T-cell (primary cell): ENCODE measurements around the gene CNTN5. TPM values are rescaled to one million over a fixed set of nuclear protein-coding genes. Genes with fewer than 3 reads are reported as not detected.

Experiments
- ATAC-seq, 4 experiments: fragments of 200-7000 bp in 3 of 4; fragments of 150-1000 bp in 1 of 4; cut with Tn5 transposase; replicated peaks in 1 of 4; 1 replicate in 3 of 4; 2 replicates in 1 of 4; pipeline ENCODE4 v1.10.0; 2021; ENCODE audit warnings: moderate library complexity in 3 of 4, mild to moderate bottlenecking in 2 of 4, moderate number of reproducible peaks in 1 of 4
- CTCF ChIA-PET, 2 donors: fragments of 300-600 bp; sonication (Branson Sonifier 250); formaldehyde crosslinking; loops; one replicate each; lab custom pipeline; 2022; ENCODE audit warnings: antibody characterized with exemption in 2 of 2; lab: Charles Lee
- POLR2A ChIA-PET, 2 donors: fragments of 300-600 bp; sonication (Branson Sonifier 250); formaldehyde crosslinking; loops; one replicate each; lab custom pipeline; 2022; ENCODE audit warnings: antibody characterized with exemption in 2 of 2; lab: Charles Lee
- DNase-seq, 35 experiments: peaks; one replicate each; pipeline versions ENCODE4 v3.0.0 to v3.0.0-alpha.2; 2013 to 2023
- H3K27ac ChIP-seq: one replicate; pipeline ENCODE4 v1.5.1; 2013; ENCODE audit warnings: low read length
- H3K27me3 ChIP-seq, 2 experiments: replicated peaks in 1 of 2; 1 replicate in 1 of 2; 2 replicates in 1 of 2; pipeline versions ENCODE4 v1.6.1 to v1.7.0; 2013; ENCODE audit warnings: low read length in 1 of 2, mixed read lengths in 1 of 2; ENCODE audit not compliant: control insufficient read depth in 2 of 2, insufficient read depth in 2 of 2; ENCODE audit errors: extremely low read depth in 1 of 2
- H3K36me3 ChIP-seq, 2 donors: 1 replicate in 1 of 2; 2 replicates in 1 of 2; pipeline versions ENCODE4 v1.6.1 to v1.7.0; 2013; ENCODE audit warnings: low read length in 1 of 2; ENCODE audit not compliant: control insufficient read depth in 2 of 2, insufficient read depth in 1 of 2; ENCODE audit errors: extremely low read depth in 1 of 2
- H3K4me1 ChIP-seq, 2 experiments: 1 replicate in 1 of 2; 2 replicates in 1 of 2; pipeline versions ENCODE4 v1.6.1 to v1.7.0; 2013; ENCODE audit warnings: low read length in 2 of 2, mixed read lengths in 1 of 2; ENCODE audit not compliant: insufficient read depth in 2 of 2, control insufficient read depth in 1 of 2; ENCODE audit errors: extremely low read depth in 1 of 2
- H3K4me3 ChIP-seq, 2 donors: 1 replicate in 1 of 2; 2 replicates in 1 of 2; pipeline versions ENCODE4 v1.5.1 to v1.7.0; 2013; ENCODE audit warnings: mild to moderate bottlenecking in 2 of 2, low read length in 1 of 2, moderate library complexity in 1 of 2; ENCODE audit not compliant: control insufficient read depth in 1 of 2; ENCODE audit errors: extremely low read depth in 1 of 2
- H3K9me3 ChIP-seq: 2 replicates; pipeline ENCODE4 v1.7.0; 2013
- H3K27ac Mint-ChIP-seq, 2 donors: one replicate each; pipeline ENCODE4 v1.8.0; 2020 to 2021; ENCODE audit warnings: mild to moderate bottlenecking in 2 of 2, mixed read lengths in 2 of 2
- H3K27me3 Mint-ChIP-seq, 2 donors: one replicate each; pipeline ENCODE4 v1.8.0; 2021 to 2022; ENCODE audit warnings: mixed read lengths in 2 of 2
- H3K36me3 Mint-ChIP-seq: one replicate; pipeline ENCODE4 v1.8.0; 2021; ENCODE audit warnings: mixed read lengths
- H3K4me1 Mint-ChIP-seq, 3 donors: one replicate each; pipeline ENCODE4 v1.8.0; 2020 to 2022; ENCODE audit warnings: mixed read lengths in 3 of 3, mild to moderate bottlenecking in 1 of 3
- H3K4me3 Mint-ChIP-seq, 3 donors: one replicate each; pipeline ENCODE4 v1.8.0; 2020 to 2022; ENCODE audit warnings: mild to moderate bottlenecking in 3 of 3, mixed read lengths in 3 of 3, moderate library complexity in 3 of 3
- H3K9me3 Mint-ChIP-seq, 3 donors: one replicate each; pipeline ENCODE4 v1.8.0; 2020 to 2022; ENCODE audit warnings: mixed read lengths in 3 of 3
- WGBS: methylation state at CpG from one replicate; pipeline ENCODE4 v1.1.5; 2013; ENCODE audit warnings: missing lambda C conversion rate; ENCODE audit not compliant: insufficient coverage; 5-methylcytosine and 5-hydroxymethylcytosine counted together
- total RNA-seq, 35 experiments: library from RNA in 6 of 35; stranded (reverse) in 6 of 35; fragments of 120-200 nt in 1 of 35; gene quantifications; one replicate each; pipeline versions ENCODE4 v1.2.1 to v1.2.4 and lab custom pipeline; 2013 to 2026

CNTN5 gene
- total RNA-seq, 5 donors from 2014 or later (not counting 1 experiment from before 2014, with no cell fraction given) = not detected

- Mint-ChIP-seq H3K36me3 (no peaks in the 10 kb centered on the region), H3K4me1 (no peaks in the 10 kb centered on the region), H3K27me3 (no peaks in the 10 kb centered on the region), H3K27ac (no peak overlapping the region), H3K9me3 (peaks cover 11 to 16% (median 13%) of the 10 kb centered on the region in 3 donors), H3K4me3 (no peak overlapping the region)
- no peak for DNase-seq
- H3K4me1 ChIP-seq = no peaks in the 10 kb centered on the region
- no peaks in the 10 kb centered on the region for H3K9me3 ChIP-seq
- no peak for ATAC-seq
- H3K27me3 ChIP-seq = no peaks in the 10 kb centered on the region
- H3K36me3 ChIP-seq = no peaks in the 10 kb centered on the region
- CTCF ChIA-PET = no interaction called here
- no peak overlapping the region for H3K27ac ChIP-seq
- POLR2A ChIA-PET = no interaction called here
- no CpG with 5 or more reads among the region's 2 CpGs for WGBS
- H3K4me3 ChIP-seq = no peak overlapping the region
These were observed 569.0 kb downstream of the CNTN5 start for GRCh38 chr11:99589771-99590170.

GRCh38 chr11:99592266-99592665 lies 571.5 kb downstream of the CNTN5 start:
- no peaks in the 10 kb centered on the region for H3K4me1 Mint-ChIP-seq
- WGBS = 64% methylated on average over 2 of the region's 4 CpGs
- Histone ChIP-seq H3K4me3 (no peak overlapping the region), H3K9me3 (no peaks in the 10 kb centered on the region), H3K4me1 (no peaks in the 10 kb centered on the region), H3K27ac (no peak overlapping the region), H3K36me3 (no peaks in the 10 kb centered on the region), H3K27me3 (no peaks in the 10 kb centered on the region)
- ChIA-PET CTCF (no interaction called here), POLR2A (no interaction called here)
- H3K27me3 Mint-ChIP-seq = no peaks in the 10 kb centered on the region
- H3K4me3 Mint-ChIP-seq = no peak overlapping the region
- H3K27ac Mint-ChIP-seq = no peak overlapping the region
- H3K36me3 Mint-ChIP-seq = no peaks in the 10 kb centered on the region
- no peak for ATAC-seq
- H3K9me3 Mint-ChIP-seq = peaks cover 10 to 16% (median 13%) of the 10 kb centered on the region in 3 donors
- no peak for DNase-seq

GRCh38 chr11:99593197-99593596 lies 572.4 kb downstream of the CNTN5 start:
- H3K27me3 ChIP-seq = no peaks in the 10 kb centered on the region
- no peaks in the 10 kb centered on the region for H3K4me1 ChIP-seq
- no CpG with 5 or more reads among the region's 1 CpG for WGBS
- ChIA-PET CTCF (no interaction called here), POLR2A (no interaction called here)
- H3K36me3 Mint-ChIP-seq = no peaks in the 10 kb centered on the region
- no peaks in the 10 kb centered on the region for H3K4me1 Mint-ChIP-seq
- DNase-seq = no peak
- H3K36me3 ChIP-seq = no peaks in the 10 kb centered on the region
- no peak overlapping the region for H3K4me3 Mint-ChIP-seq
- no peaks in the 10 kb centered on the region for H3K27me3 Mint-ChIP-seq
- H3K27ac Mint-ChIP-seq = no peak overlapping the region
- no peak for ATAC-seq
- H3K27ac ChIP-seq = no peak overlapping the region
- no peaks in the 10 kb centered on the region for H3K9me3 ChIP-seq
- no peak overlapping the region for H3K4me3 ChIP-seq
- H3K9me3 Mint-ChIP-seq = peaks cover 10 to 16% (median 13%) of the 10 kb centered on the region in 3 donors

- Mint-ChIP-seq H3K27ac (no peak overlapping the region), H3K9me3 (peaks cover 2 to 18% (median 6%) of the 10 kb centered on the region in 3 donors), H3K4me3 (no peak overlapping the region), H3K27me3 (no peaks in the 10 kb centered on the region), H3K4me1 (no peaks in the 10 kb centered on the region), H3K36me3 (no peaks in the 10 kb centered on the region)
- CTCF ChIA-PET = no interaction called here
- no peak for ATAC-seq
- POLR2A ChIA-PET = interaction anchor here in 1 of 2 donors (0.6 kb wide), 1 partner anchor 16 kb away, joined by 3 read pairs; no protein-coding TSS in a partner anchor
- Histone ChIP-seq H3K4me3 (no peak overlapping the region), H3K27ac (no peak overlapping the region), H3K27me3 (no peaks in the 10 kb centered on the region), H3K4me1 (no peaks in the 10 kb centered on the region), H3K36me3 (no peaks in the 10 kb centered on the region), H3K9me3 (no peaks in the 10 kb centered on the region)
- no peak for DNase-seq
- WGBS = 90% methylated on average over 1 of the region's 1 CpG
These were observed 580.4 kb downstream of the CNTN5 start for GRCh38 chr11:99601179-99601578.

GRCh38 chr11:99614352-99614751 lies 593.6 kb downstream of the CNTN5 start:
- no peak overlapping the region for H3K27ac Mint-ChIP-seq
- no peaks in the 10 kb centered on the region for H3K36me3 Mint-ChIP-seq
- Histone ChIP-seq H3K4me3 (no peak overlapping the region), H3K4me1 (no peaks in the 10 kb centered on the region), H3K27me3 (no peaks in the 10 kb centered on the region), H3K36me3 (no peaks in the 10 kb centered on the region), H3K9me3 (no peaks in the 10 kb centered on the region), H3K27ac (no peak overlapping the region)
- H3K9me3 Mint-ChIP-seq = peaks cover 11 to 21% (median 17%) of the 10 kb centered on the region in 3 donors
- H3K4me1 Mint-ChIP-seq = no peaks in the 10 kb centered on the region
- no peaks in the 10 kb centered on the region for H3K27me3 Mint-ChIP-seq
- H3K4me3 Mint-ChIP-seq = no peak overlapping the region
- ATAC-seq (no peak), DNase-seq (no peak)
- ChIA-PET POLR2A (no interaction called here), CTCF (no interaction called here)
- 0% methylated on average over 1 of the region's 3 CpGs for WGBS

GRCh38 chr11:99630629-99631028 lies 609.9 kb downstream of the CNTN5 start:
- no peak overlapping the region for H3K27ac ChIP-seq
- Mint-ChIP-seq H3K27ac (no peak overlapping the region), H3K27me3 (no peaks in the 10 kb centered on the region), H3K4me1 (no peaks in the 10 kb centered on the region), H3K9me3 (peaks cover 7 to 23% (median 10%) of the 10 kb centered on the region in 3 donors), H3K36me3 (no peaks in the 10 kb centered on the region), H3K4me3 (no peak overlapping the region)
- no peaks in the 10 kb centered on the region for H3K9me3 ChIP-seq
- H3K4me1 ChIP-seq = no peaks in the 10 kb centered on the region
- no peak for DNase-seq
- H3K36me3 ChIP-seq = no peaks in the 10 kb centered on the region
- no peak overlapping the region for H3K4me3 ChIP-seq
- WGBS = no CpG with 5 or more reads among the region's 5 CpGs
- ChIA-PET CTCF (no interaction called here), POLR2A (no interaction called here)
- no peak for ATAC-seq
- no peaks in the 10 kb centered on the region for H3K27me3 ChIP-seq

GRCh38 chr11:99631618-99632017 lies 610.9 kb downstream of the CNTN5 start:
- ChIA-PET CTCF (no interaction called here), POLR2A (no interaction called here)
- Mint-ChIP-seq H3K4me1 (no peaks in the 10 kb centered on the region), H3K4me3 (no peak overlapping the region), H3K27me3 (no peaks in the 10 kb centered on the region), H3K27ac (no peak overlapping the region), H3K36me3 (no peaks in the 10 kb centered on the region), H3K9me3 (peaks cover 4 to 16% (median 7%) of the 10 kb centered on the region in 3 donors)
- no peaks in the 10 kb centered on the region for H3K27me3 ChIP-seq
- H3K36me3 ChIP-seq = no peaks in the 10 kb centered on the region
- H3K4me1 ChIP-seq = no peaks in the 10 kb centered on the region
- DNase-seq (no peak), ATAC-seq (no peak)
- WGBS = no CpG with 5 or more reads among the region's 1 CpG
- H3K4me3 ChIP-seq = no peak overlapping the region
- H3K9me3 ChIP-seq = no peaks in the 10 kb centered on the region
- no peak overlapping the region for H3K27ac ChIP-seq
